RPMI8226 (cell line): Measurements from ENCODE around the gene GPC6.

ENCODE experiments used
- DNase-seq: peaks from one replicate; pipeline ENCODE4 v3.0.0-alpha.2; 2015

Gene GPC6

DNA sequence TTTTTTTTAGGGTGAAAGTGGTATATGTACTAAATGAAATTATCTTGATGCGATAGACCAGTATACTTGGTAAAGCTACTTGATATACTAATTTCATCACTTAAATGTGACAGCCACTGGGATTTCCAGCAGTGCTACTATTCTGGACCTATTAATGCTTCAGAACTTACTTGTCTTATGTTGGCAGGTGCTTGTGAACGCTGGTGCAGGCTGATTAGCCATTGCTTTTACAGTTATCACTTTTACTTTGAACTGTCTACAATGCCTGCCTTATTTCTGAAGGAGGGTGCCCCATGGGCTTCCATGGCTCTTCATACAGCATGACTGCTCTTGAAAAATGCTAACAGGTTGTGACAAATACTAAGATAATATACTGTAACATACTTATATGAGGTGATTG lies 294.7 kb downstream of the GPC6 start:
- DNase-seq, result no peak

DNA sequence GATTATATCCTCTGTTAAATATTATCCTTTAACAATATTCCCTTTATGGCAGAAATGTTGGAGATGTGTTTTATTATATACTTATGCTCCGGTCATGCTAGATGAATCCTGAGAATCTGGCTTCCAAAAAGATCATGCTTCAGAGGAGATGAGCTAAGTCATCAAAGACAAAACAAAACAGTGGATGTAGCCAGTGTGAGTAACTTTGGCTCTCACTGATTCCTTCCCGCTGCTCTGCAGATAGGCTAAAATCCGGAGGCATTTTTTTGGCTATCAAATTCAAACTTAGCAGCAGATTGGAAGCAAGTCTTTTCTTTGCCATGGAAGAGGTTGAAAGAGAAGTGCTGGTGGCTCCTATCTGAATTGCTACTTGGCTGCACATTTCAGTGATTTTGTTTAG lies 295.9 kb downstream of the GPC6 start:
- DNase-seq, result no peak

DNA sequence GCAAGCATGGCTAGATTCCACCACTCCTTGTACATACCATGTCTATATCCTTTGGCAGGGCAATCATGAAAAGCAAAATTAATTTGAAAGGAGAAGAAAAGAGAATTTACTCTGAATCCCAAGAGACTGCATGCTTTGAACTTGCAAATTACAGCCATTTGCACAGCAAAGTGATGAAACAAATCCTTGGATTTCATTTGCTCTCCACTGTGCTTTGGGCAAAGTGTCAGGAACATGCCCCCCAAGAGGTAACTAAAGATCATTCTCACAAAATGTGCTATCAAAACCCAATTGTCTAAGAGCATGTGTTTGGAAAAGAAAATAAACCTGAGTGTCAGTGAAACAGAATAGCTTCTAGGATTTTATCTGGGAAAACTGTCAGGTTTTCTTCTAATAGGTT lies 298.5 kb downstream of the GPC6 start:
- DNase-seq, result no peak

DNA sequence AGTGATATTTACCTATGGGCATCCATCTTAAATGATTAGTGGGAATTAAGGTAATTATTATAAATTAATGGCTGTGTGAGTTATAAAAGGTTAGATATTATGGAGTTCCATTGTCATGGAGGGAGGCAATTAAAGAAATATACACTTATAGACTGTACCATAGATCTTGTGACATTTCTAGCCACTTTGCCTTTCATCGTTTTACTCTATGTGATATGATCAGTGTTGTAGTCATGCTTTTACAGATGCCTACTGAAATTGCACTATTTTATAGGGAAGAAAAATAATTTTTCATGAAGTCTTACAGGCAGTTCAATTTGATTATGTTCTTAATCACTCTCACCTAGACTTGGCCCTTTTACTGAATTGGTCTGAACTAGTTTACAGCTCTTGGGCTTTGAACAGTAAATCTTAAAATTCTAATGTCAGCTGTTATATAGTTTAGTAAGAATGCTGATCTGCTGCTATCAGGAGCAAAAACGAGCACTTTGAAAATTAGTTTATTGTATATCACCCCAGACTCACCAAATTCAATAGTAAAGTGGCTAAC lies 301.2 kb downstream of the GPC6 start:
- DNase-seq, result no peak

DNA sequence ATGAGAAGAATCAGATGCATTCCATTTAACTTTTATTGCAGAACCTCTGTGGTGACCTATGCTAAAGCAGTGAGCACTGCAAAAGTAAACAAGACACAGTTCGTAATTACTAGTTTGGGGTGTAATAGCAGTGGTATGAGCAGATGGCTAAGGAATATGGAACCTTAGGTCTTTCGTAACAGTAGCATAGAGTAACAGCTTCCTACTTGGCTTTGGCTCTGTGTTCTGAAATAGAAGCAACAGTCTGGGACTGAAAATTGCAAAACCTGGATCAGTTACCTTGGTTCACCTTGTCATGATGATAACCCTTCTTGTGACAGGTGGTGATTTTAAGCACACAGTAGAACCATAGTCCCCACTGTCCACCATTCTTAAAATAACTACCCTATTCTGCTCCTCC lies 303.4 kb downstream of the GPC6 start:
- no peak for DNase-seq

DNA sequence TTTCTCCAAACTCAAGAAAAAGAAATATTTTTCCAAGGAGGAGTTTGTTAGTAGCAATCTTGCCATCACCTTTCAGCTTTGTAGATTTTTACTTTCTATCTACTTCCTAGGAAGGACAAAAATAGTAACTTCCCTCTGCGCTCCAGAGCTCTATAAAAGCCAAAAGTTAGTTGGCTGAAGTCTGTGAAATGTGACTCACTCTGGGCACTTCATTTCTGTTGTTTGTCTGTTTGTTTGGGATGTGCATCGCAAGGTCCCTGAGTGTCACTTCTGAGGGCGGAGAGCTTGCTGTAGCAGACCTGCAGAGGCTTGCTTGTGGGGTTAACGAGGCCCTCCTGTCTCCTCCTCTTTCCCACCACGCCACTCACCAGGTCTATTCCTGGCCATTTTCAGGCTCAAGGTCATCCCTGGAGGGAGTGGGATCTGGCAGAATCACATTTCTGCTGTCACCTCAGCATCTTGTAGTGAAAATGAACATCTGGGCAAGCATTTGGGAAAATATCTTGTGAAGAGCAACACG lies 307.6 kb downstream of the GPC6 start:
- DNase-seq, result no peak

DNA sequence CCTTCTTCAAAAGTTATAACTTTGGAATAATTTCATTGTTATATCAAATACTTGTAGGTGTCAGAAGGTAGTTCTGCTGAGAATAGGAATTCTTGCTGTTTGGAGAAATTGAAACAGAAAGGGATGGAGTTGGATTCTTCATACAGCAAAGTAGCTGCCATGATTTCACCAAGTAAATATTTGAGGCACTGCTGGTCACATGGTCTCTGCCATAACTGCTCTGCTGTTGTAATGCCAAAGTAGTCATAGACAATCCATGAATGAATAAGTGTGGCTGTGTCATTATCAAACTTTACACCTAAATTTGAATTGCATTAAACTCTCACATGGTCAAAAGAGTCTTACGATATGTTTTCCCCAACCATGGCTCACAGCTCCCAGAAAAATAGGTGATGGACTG lies 308.6 kb downstream of the GPC6 start:
- DNase-seq, result no peak

DNA sequence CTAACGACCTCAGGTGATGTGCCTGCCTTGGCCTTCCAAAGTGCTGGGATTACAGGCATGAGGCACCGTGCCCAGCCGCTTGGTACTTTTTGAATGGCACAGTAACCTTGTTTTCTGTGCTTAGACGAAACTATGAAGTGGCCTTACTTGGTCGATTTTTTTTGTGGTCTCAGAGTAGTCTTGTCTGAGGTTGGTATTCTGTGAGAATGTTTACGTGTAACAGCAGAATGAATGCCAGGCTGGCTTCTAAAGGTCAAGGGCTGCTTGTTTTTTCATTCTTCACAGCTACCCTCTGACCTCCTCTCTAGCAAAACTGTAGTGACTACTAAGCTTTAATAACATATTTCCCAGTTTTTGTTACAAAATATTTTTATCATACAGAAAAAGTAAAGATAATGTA lies 313.3 kb downstream of the GPC6 start:
- DNase-seq, result no peak

DNA sequence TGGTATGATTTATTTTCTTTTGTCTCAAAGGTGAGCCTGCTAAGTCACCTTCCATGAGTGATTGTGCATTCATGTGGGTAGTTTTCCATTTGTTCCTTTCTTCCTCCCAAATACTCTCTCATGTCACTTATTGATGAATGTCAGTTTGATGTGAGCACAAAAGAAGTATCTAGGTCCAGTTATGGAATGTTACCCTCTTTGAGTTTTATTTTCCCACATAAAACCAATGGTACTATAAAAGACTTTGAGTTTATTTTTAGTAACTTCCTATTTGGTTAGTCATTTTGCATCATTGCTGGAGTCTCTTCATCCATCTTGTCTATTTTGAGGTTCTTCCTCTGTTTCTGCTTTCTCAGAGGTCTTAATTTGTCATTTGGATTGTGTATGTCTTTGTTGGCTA lies 321.3 kb downstream of the GPC6 start:
- no peak for DNase-seq

DNA sequence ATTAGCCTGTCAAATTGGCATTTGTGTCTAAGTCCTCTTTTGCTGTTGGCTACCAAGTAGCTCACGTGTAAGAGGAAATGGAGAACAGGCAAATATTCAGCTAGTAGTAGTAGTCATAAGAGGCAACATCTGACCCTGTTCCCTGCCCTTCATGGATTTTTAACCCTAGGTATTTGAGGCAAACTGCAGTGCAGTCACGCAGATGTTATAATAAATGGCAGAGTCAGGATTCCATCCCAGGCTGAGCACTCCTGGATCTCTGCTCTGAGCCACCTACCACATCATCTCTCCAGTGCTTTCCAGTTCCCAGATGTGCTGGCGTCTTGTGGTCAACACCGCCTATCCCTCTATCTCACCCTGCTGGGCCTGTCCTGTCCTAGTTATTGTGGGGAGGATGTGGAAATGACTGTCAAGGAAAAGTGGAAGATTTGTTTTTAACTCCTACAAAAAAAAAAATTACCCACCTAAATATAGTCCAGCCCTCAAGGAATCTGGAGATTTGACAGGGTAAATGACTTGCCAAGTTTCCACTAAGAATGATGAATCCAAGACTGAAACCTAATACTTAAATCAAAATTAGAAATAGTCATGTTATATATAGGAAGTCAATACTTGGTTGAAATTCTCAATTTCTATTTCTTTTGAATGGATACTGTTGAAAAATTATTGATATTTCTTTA lies 322.9 kb downstream of the GPC6 start:
- no peak for DNase-seq

DNA sequence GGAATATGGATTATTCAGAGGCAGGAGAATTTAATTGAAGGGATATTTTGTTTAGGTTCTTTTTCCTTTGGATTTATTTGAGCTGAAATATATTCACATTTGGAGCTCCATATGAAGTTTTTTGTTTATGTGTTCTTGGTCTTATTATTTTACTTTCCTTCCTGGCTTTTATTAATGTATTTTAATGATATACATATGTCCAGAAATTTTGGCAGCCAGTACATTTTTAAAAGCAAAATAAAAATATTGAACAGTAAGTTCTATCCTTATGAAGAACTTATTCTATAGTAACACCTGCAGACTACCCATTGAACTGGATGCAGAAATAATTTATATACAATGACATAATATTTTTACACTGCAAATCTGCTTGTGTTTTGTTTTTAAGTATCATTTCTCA lies 323.6 kb downstream of the GPC6 start:
- no peak for DNase-seq

DNA sequence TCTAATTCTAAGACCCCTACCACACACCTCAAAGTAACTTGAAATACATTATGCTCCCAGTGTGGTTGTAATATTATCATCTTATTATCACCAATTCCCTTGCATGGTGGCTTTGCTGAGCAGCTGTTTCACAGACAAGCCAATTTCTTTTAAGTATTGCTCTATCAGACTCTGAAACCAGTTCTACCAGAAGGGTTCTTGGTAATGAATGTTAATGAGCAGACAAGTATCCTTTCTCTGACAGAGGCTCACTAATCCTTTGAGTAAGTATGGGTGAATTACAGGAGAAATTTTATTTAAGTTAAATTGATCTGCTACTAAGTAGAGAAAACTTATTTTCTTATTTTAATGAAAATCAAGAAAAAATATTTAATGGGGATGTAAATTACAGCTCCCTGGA lies 326.0 kb downstream of the GPC6 start:
- no peak for DNase-seq

DNA sequence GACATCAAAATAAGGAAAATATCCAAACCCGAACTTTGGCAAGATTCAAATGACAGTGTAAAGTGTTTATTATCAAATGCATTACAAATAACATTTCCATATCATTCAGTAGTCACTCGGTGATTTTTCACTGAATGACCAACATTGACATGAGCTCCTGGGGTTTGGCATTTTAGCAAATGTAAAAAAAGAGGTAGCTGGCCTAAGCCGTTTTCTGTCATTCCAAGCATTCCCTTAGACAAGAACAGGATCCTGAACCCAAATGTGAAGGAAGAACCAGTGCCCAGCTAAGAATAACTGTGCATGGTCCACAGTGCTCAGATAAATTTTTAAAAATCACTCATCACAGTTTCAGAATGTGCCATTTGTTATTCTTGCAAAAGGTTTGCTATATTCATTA lies 327.9 kb downstream of the GPC6 start:
- no peak for DNase-seq

DNA sequence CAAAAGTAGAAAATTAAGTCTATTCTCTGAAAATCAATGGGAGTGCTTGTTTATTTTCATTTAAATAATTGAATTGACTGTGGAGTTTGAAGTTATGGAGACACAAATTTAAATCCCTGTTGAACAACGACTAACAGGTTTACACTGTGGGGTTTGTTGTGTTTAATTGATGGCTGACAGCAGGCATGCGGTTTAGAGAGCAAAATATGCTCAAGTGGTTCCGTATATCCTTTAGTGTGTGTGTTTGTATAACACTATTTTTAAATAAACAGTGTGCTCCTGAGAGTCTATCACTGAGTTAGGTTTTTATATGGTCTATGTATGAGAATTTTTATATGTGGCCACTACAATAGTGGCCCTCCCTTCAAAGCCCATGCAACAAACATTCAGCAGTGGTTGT lies 332.0 kb downstream of the GPC6 start:
- no peak for DNase-seq

DNA sequence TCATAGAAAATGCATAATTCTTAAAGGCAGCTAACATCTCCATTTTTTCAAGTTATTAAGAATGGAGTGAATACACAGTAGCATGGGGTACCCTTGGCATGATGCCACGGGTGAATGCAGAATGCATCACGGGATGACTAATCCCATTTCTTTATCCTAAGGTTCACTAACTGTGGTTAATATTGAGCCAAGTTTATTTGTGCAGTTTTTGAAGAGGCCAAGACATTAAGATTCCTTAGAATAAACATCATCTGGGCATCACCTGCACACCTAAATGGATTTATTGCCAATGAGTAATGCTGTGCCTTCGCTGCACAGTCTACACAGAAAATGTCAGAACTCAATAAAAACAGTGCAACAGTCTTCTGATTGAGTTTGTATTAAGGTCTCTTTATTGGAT lies 333.1 kb downstream of the GPC6 start:
- DNase-seq, result no peak

DNA sequence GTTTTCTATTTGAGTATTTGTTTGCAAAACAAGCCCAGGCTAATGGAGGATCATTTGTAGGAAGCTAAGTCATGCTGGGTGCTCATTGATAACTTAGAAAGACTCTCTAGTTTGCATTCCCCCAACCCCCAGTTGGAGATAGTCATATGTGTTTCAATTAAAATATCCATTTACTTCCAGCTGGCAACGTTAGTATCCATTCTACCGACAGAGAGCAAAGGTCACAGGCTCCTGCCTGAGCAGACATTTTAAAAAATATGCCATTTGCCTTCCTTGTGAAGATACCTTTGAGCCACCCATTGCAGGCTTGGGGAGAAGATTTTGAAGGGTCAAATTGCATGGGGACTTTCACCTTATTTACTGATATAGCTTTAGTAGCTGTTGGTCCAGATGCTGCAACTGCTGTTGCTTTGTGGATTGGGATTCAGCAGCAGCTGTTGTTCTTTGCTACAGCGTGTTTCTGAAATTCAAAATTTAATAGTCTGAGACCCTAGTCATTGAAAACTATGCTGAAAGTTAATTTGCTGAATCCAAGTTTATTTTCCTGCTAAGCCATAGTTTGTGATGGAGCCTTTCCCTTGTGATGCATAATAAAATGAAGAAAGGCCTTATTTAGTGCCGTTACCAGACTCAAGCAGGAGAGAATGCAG lies 335.1 kb downstream of the GPC6 start:
- DNase-seq, result no peak

DNA sequence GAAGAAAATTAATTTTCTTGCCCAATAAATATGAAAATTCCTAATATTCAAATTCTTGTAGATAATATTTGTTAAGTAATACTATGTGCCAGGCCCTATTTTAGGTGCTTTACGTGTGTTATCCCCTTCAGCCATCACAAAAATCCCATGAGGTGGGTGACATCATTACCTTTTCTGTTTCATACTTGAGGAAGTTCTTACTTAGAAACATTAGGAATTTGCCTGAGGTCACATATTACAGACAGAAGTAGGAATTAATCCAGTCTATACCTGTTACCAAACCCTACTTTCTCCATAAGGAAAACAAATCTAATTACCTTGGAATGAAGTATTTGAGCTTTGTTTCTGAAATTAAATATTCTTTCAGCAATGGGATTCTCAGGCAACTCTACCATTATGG lies 336.1 kb downstream of the GPC6 start:
- DNase-seq, result no peak

DNA sequence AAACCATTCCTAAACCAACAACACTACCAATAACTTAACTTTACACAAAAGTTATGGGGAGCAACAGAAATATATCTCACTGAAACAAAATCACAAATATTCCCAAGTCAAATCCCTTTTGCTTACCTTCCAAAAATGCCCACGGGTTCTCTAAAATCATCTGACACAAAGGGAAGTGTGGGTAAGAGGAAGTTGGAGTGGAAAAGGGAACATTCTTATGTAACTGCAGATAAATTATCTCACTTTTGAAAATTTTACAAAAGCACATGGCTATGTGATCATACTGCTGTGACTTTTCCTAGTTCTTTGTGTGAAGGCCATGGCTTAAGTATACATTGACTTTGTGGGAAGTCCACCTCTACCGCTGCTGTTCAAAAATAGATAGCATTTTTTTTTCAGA lies 350.5 kb downstream of the GPC6 start:
- no peak for DNase-seq

DNA sequence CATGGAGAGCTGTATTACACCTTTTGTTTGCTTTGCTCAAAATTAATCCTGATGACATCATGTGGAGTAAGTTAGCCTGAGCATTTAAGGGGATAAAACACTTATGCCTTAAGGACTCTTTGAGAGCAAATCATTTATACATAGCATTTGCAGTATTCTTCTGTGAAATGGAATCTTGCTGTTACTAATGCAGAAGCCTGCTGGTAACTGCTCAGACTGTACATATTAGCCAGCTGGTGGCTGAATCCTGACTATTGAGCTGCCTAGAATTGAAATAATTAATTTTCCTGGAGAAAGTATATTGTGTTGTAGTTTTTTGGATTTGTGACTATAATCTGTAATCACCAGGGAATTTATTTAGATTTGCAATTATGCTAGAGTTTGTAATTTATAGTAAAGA lies 363.2 kb downstream of the GPC6 start:
- no peak for DNase-seq

DNA sequence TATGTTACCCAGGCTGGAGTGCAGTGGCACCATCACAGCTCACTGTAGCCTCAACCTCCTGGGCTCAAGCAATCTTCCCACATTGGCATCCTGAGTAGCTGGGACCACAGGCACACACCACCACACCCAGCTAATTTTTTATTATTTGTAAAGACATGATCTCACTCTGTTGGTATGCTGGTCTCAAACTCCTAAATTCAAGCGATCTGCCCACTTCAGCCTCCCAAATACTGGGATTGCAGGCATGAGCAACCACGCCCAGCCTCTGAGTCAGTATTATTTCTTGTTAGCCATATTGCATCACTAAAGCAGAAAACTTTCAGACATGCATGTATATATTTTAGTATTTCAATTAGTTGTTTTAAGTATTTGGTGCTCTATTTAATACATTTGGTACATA lies 376.4 kb downstream of the GPC6 start:
- DNase-seq, result no peak

DNA sequence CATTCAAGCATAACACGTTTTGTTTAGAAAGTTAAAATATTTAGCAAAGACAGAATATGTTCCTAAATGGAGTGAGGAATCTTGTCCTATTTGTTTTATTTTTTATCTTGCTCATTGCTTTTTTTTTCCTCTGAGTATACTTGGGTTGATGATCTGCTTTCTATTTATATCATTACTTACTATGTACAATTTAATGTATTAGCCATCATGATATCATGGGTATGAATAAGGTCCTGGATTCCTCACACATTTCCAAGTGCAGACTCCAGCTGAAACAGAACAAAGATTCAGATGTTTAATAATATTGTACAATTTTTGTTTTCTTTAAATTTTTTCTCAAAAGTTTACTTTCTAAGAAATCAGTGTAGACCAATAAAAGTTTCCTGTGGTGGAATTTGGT lies 388.2 kb downstream of the GPC6 start:
- DNase-seq, result no peak

DNA sequence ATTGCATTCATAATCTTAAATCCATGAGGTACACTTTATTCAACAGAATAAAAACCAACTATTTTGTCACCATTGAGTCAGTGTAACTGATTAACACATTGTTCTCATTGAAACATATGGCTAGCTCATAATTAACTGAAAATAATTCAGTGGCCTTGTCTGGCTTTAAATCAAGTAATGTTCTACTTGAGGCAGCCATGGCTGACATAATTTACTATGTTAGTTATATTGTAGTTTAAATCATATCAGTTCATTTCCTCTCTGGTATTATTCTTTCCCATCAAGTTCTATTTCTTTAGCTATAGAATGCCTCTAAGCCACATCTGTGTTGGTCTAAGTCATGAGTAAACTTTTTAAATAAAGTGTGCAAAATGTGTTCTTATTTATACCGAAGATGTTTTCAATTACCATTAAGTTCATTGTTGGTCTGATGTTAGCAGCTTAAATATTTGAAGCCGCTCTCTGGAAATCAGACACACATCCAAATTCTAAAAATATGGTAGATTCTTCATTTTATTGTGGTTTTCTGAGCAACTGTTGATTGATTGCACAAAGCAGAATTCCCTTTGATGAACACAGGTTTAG lies 393.7 kb downstream of the GPC6 start:
- DNase-seq, result no peak

DNA sequence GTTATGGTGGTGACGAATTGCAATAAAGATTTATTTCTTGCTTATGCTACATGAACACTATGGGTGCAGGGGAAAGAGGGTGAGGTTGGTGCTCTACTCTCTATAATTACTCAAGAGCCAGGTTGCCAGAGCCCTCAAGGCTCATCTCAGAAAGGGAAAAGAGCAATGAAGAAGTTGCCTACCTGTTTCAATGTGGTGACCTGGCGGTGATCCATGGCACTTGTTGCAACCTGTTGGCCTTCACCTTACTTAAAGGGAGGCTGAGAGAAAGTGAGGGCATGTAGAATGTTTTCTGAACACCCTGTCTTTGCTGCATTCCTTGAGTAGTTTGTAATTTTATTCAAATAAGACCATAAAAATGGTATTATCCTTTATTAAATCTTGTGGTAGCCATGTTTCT lies 394.4 kb downstream of the GPC6 start:
- DNase-seq, result no peak

DNA sequence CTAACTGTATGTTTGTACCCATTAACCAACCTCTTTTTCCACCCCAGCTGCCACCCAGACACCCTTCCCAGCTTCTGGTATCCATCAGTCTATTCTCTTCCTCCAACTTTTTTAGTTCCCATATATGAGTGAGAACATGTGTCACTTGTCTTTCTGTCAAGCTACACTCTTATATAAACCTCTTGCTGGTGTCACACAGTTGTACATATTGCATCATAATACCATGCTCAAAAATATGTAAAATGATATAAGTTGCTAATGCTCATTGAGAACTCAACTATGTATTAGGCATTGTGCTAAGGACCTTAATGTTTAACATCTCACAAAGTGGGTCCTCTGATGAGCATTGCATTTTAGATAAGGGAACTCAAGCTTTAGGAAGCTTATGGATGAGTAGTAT lies 395.4 kb downstream of the GPC6 start:
- DNase-seq, result no peak
